Neuronal stem cell (in vitro differentiated cells): ENCODE data around the gene RAD51B.

Experiments used
- DNase-seq: peaks from one replicate; pipeline ENCODE4 v3.0.0-alpha.2; 2013; ENCODE audit warnings: low spot score
- H2AFZ ChIP-seq: one replicate; pipeline ENCODE4 v1.6.1; 2013; ENCODE audit warnings: mild to moderate bottlenecking, low read length, inconsistent platforms
- H2AK5ac ChIP-seq: 2 replicates; pipeline ENCODE4 v1.6.1; 2013; ENCODE audit warnings: low read depth, mild to moderate bottlenecking, inconsistent platforms, low read length, moderate library complexity, mixed read lengths
- H2BK120ac ChIP-seq: 2 replicates; pipeline ENCODE4 v1.6.1; 2013; ENCODE audit warnings: low read depth, mild to moderate bottlenecking, inconsistent platforms, low read length, moderate library complexity, mixed read lengths
- H2BK12ac ChIP-seq: one replicate; pipeline ENCODE4 v1.6.1; 2013; ENCODE audit warnings: low read length, inconsistent platforms
- H2BK15ac ChIP-seq: 2 replicates; pipeline ENCODE4 v1.6.1; 2013; ENCODE audit warnings: mild to moderate bottlenecking, low read length, inconsistent platforms, mixed read lengths
- H2BK5ac ChIP-seq: one replicate; pipeline ENCODE4 v1.6.1; 2013; ENCODE audit warnings: inconsistent platforms, mild to moderate bottlenecking, low read length, moderate library complexity
- H3K14ac ChIP-seq: one replicate; pipeline ENCODE4 v1.6.1; 2013; ENCODE audit warnings: low read length, inconsistent platforms
- H3K18ac ChIP-seq: 2 replicates; pipeline ENCODE4 v1.6.1; 2013; ENCODE audit warnings: low read length, inconsistent platforms
- H3K23ac ChIP-seq: 2 replicates; pipeline ENCODE4 v1.6.1; 2013; ENCODE audit warnings: low read depth, mild to moderate bottlenecking, mixed read lengths, low read length, inconsistent platforms; ENCODE audit not compliant: poor library complexity
- H3K27ac ChIP-seq: replicated peaks from 3 replicates; pipeline ENCODE4 v1.5.1; 2013; ENCODE audit warnings: low read length, inconsistent platforms
- H3K27me3 ChIP-seq, 3 experiments: 2 replicates each; pipeline ENCODE4 v1.6.1; 2013; ENCODE audit warnings: low read length in 3 of 3, mild to moderate bottlenecking in 2 of 3, inconsistent platforms in 1 of 3, low read depth in 1 of 3, mixed read lengths in 1 of 3, moderate library complexity in 1 of 3; ENCODE audit not compliant: control insufficient read depth in 3 of 3, insufficient read depth in 3 of 3
- H3K36me3 ChIP-seq, 2 donors: replicated peaks in 1 of 2; 2 replicates each; pipeline ENCODE4 v1.6.1; 2013; ENCODE audit warnings: low read length in 2 of 2; ENCODE audit not compliant: control insufficient read depth in 2 of 2, insufficient read depth in 2 of 2
- H3K4ac ChIP-seq: 2 replicates; pipeline ENCODE4 v1.6.1; 2013; ENCODE audit warnings: inconsistent platforms, mild to moderate bottlenecking, low read length, moderate library complexity
- H3K4me1 ChIP-seq, 2 donors: 1 replicate in 1 of 2; 2 replicates in 1 of 2; pipeline ENCODE4 v1.6.1; 2013; ENCODE audit warnings: low read length in 2 of 2, low read depth in 1 of 2; ENCODE audit not compliant: control insufficient read depth in 2 of 2, insufficient read depth in 1 of 2
- H3K4me2 ChIP-seq: one replicate; pipeline ENCODE4 v1.6.1; 2013; ENCODE audit warnings: mild to moderate bottlenecking, low read length, inconsistent platforms; ENCODE audit not compliant: insufficient read depth, poor library complexity, severe bottlenecking
- H3K4me3 ChIP-seq, 2 donors: 2 replicates each; pipeline ENCODE4 v1.5.1; 2013; ENCODE audit warnings: low read length in 2 of 2, mild to moderate bottlenecking in 2 of 2, inconsistent platforms in 1 of 2, moderate library complexity in 1 of 2
- H3K79me1 ChIP-seq: one replicate; pipeline ENCODE4 v1.6.1; 2013; ENCODE audit warnings: low read depth, mild to moderate bottlenecking, inconsistent platforms, low read length, moderate library complexity
- H3K9ac ChIP-seq: one replicate; pipeline ENCODE4 v1.6.1; 2013; ENCODE audit warnings: mild to moderate bottlenecking, low read depth, low read length, inconsistent platforms; ENCODE audit not compliant: poor library complexity
- H3K9me3 ChIP-seq, 2 donors: replicated peaks in 1 of 2; 2 replicates each; pipeline versions ENCODE3 to v1.6.1; 2013; ENCODE audit warnings: low read length in 2 of 2, mild to moderate bottlenecking in 2 of 2, inconsistent platforms in 1 of 2, low read depth in 1 of 2, mixed read lengths in 1 of 2, moderate library complexity in 1 of 2; ENCODE audit not compliant: control insufficient read depth in 2 of 2, insufficient read depth in 1 of 2
- H4K8ac ChIP-seq: one replicate; pipeline ENCODE4 v1.6.1; 2013; ENCODE audit warnings: low read depth, mild to moderate bottlenecking, inconsistent platforms, low read length, moderate library complexity
- H4K91ac ChIP-seq: one replicate; pipeline ENCODE4 v1.6.1; 2013; ENCODE audit warnings: low read length, low read depth, mild to moderate bottlenecking, inconsistent platforms; ENCODE audit not compliant: poor library complexity
- WGBS, 2 donors: extraction: QIAGEN DNeasy Blood & Tissue Kit; methylation state at CpG; one replicate each; pipeline ENCODE4 v1.1.7; 2013; ENCODE audit warnings: missing lambda C conversion rate in 2 of 2, mixed read lengths in 1 of 2; ENCODE audit not compliant: insufficient read length in 2 of 2, insufficient replicate concordance in 1 of 2; ENCODE audit errors: extremely low coverage in 2 of 2; 5-methylcytosine and 5-hydroxymethylcytosine counted together

The RAD51B gene

DNA sequence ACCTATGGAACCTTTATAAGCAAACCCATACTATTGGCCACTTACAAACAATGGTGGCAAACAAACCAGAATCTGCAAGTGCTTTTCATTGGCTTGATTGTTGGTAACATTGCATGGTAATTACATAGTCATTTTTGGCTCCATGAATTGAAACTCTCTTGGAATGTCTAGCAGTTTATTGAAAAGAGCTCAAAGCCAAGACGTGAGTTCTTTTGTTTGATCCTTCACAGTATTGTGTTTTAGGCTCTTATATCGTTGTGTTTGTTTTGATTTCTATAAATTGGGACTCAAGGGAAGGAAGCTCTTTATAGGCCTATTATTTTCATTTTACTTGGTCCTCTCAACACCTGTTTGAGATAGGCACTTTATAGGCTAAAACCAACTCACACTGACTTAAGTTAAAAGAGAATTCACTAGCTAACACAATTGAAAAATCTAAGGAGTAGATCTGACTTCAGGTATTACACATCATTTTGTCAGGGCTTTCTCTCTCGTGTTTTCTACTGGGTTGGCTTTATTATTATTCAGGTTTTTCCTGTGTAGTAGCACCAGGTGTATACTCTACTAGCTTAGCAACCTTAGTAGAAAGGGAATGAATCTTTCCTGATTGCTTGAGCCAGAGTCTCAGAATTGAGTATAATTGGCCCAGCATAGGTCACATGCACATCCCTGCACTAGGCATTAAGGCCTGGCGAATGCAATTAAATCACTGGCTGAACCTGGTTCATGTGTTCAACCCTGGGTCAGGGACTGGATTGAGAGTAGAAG, 341.4 kb downstream of the RAD51B start:
- no peak overlapping the region for H3K4me3 ChIP-seq
- peaks cover 0 to 3% of the 10 kb centered on the region in 2 donors for H3K4me1 ChIP-seq
- H3K23ac ChIP-seq: no peak overlapping the region
- no peak overlapping the region for H3K27ac ChIP-seq
- no peak overlapping the region for H4K8ac ChIP-seq
- H3K4ac ChIP-seq: no peak overlapping the region
- H2BK120ac ChIP-seq: no peak overlapping the region
- H2AK5ac ChIP-seq: no peak overlapping the region
- H3K9me3 ChIP-seq: no peaks in the 10 kb centered on the region
- WGBS, 2 donors: no CpG with 5 or more reads among the region's 4 CpGs
- no peak overlapping the region for H2AFZ ChIP-seq
- H3K14ac ChIP-seq: no peak overlapping the region
- no peak overlapping the region for H2BK15ac ChIP-seq
- no peak overlapping the region for H3K4me2 ChIP-seq
- H3K79me1 ChIP-seq: no peaks in the 10 kb centered on the region
- H4K91ac ChIP-seq: no peak overlapping the region
- H2BK12ac ChIP-seq: no peak overlapping the region
- H3K18ac ChIP-seq: no peak overlapping the region
- no peak for DNase-seq
- H2BK5ac ChIP-seq: no peak overlapping the region
- H3K36me3 ChIP-seq: no peaks in the 10 kb centered on the region
- H3K9ac ChIP-seq: no peak overlapping the region
- H3K27me3 ChIP-seq: no peaks in the 10 kb centered on the region

GRCh38 chr14:68162887-68163286, 343.3 kb downstream of the RAD51B start:
- H3K18ac ChIP-seq: no peak overlapping the region
- no peak overlapping the region for H3K23ac ChIP-seq
- H4K91ac ChIP-seq: no peak overlapping the region
- no peak overlapping the region for H2BK120ac ChIP-seq
- H3K36me3 ChIP-seq: no peaks in the 10 kb centered on the region
- H3K9me3 ChIP-seq: no peaks in the 10 kb centered on the region
- H3K4me2 ChIP-seq: no peak overlapping the region
- WGBS, 2 donors: no CpG with 5 or more reads among the region's 4 CpGs
- H2BK15ac ChIP-seq: no peak overlapping the region
- H2AFZ ChIP-seq: no peak overlapping the region
- no peak overlapping the region for H4K8ac ChIP-seq
- no peak overlapping the region for H2AK5ac ChIP-seq
- H2BK5ac ChIP-seq: no peak overlapping the region
- no peaks in the 10 kb centered on the region for H3K27me3 ChIP-seq
- no peaks in the 10 kb centered on the region for H3K79me1 ChIP-seq
- no peak overlapping the region for H3K4me3 ChIP-seq
- H3K4ac ChIP-seq: no peak overlapping the region
- no peak overlapping the region for H2BK12ac ChIP-seq
- H3K27ac ChIP-seq: no peak overlapping the region
- peaks cover 0 to 3% of the 10 kb centered on the region in 2 donors for H3K4me1 ChIP-seq
- no peak overlapping the region for H3K9ac ChIP-seq
- DNase-seq: no peak
- no peak overlapping the region for H3K14ac ChIP-seq

- peaks cover 0 to 3% of the 10 kb centered on the region in 2 donors for H3K4me1 ChIP-seq
- no peak overlapping the region for H3K18ac ChIP-seq
- no peaks in the 10 kb centered on the region for H3K9me3 ChIP-seq
- H4K91ac ChIP-seq: no peak overlapping the region
- no peak for DNase-seq
- no CpG with 5 or more reads among the region's 1 CpG for WGBS, 2 donors
- H3K79me1 ChIP-seq: no peaks in the 10 kb centered on the region
- no peak overlapping the region for H3K4me3 ChIP-seq
- H3K23ac ChIP-seq: no peak overlapping the region
- no peak overlapping the region for H4K8ac ChIP-seq
- no peak overlapping the region for H2BK120ac ChIP-seq
- no peak overlapping the region for H2BK12ac ChIP-seq
- no peaks in the 10 kb centered on the region for H3K36me3 ChIP-seq
- H2AFZ ChIP-seq: no peak overlapping the region
- no peak overlapping the region for H2AK5ac ChIP-seq
- H3K14ac ChIP-seq: no peak overlapping the region
- no peak overlapping the region for H3K4me2 ChIP-seq
- H2BK15ac ChIP-seq: no peak overlapping the region
- no peak overlapping the region for H3K4ac ChIP-seq
- no peak overlapping the region for H3K27ac ChIP-seq
- no peak overlapping the region for H2BK5ac ChIP-seq
- no peak overlapping the region for H3K9ac ChIP-seq
- H3K27me3 ChIP-seq: no peaks in the 10 kb centered on the region
Observed at GRCh38 chr14:68164711-68165113, 345.1 kb downstream of the RAD51B start.

GRCh38 chr14:68165274-68165843, 345.8 kb downstream of the RAD51B start:
- H3K4me2 ChIP-seq: no peak overlapping the region
- no peaks in the 10 kb centered on the region for H3K27me3 ChIP-seq
- no peak overlapping the region for H2BK15ac ChIP-seq
- H3K36me3 ChIP-seq: no peaks in the 10 kb centered on the region
- no peaks in the 10 kb centered on the region for H3K79me1 ChIP-seq
- H3K14ac ChIP-seq: no peak overlapping the region
- H3K9ac ChIP-seq: no peak overlapping the region
- no peak overlapping the region for H2BK12ac ChIP-seq
- H4K8ac ChIP-seq: no peak overlapping the region
- H3K4me1 ChIP-seq: peaks cover 0 to 3% of the 10 kb centered on the region in 2 donors
- H4K91ac ChIP-seq: no peak overlapping the region
- H3K9me3 ChIP-seq: no peaks in the 10 kb centered on the region
- no peak overlapping the region for H3K27ac ChIP-seq
- DNase-seq: no peak
- no peak overlapping the region for H3K4ac ChIP-seq
- no peak overlapping the region for H2BK5ac ChIP-seq
- no peak overlapping the region for H2AK5ac ChIP-seq
- no peak overlapping the region for H3K23ac ChIP-seq
- no peak overlapping the region for H3K4me3 ChIP-seq
- no peak overlapping the region for H2BK120ac ChIP-seq
- no peak overlapping the region for H2AFZ ChIP-seq
- no CpG with 5 or more reads among the region's 2 CpGs for WGBS, 2 donors
- H3K18ac ChIP-seq: no peak overlapping the region
